GM18951 (cell line): Measurements from ENCODE around the gene EPHA8.

Experiments
- POLR2A ChIP-seq: IDR thresholded peaks from 4 replicates; pipeline ENCODE4 v1.6.1; 2011; ENCODE audit warnings: mild to moderate bottlenecking; ENCODE audit not compliant: insufficient read length, insufficient read depth; ENCODE audit errors: extremely low read depth
- in situ Hi-C: fragments of 300-500 bp; cut with MboI; formaldehyde crosslinking; loops from one replicate; pipeline ENCODE4 v1.12.0; 2022; ENCODE audit warnings: low sequenced_read_pairs, mixed read lengths, inconsistent platforms; ENCODE audit not compliant: unreplicated experiment

Gene EPHA8

DNA sequence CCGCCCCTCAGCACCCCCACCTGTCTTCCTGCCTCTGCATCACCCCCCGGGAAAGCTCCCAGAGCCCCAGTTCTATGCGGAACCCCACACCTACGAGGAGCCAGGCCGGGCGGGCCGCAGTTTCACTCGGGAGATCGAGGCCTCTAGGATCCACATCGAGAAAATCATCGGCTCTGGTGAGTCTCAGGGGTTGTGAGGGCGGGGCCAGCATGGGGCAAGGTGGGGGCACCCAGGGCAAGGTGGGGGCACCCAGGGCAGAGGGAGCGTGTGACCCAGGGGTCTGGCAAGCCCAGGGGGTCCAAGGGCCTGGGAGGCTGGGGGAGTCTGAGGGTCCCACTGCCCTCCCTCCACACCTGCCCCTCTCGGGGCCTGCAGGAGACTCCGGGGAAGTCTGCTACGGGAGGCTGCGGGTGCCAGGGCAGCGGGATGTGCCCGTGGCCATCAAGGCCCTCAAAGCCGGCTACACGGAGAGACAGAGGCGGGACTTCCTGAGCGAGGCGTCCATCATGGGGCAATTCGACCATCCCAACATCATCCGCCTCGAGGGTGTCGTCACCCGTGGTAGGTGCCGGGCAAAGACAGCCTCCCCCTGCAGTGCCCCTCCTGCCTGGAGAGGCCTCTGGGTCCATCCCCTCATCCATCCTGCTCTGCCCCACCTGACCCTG, 34.1 kb downstream of the EPHA8 start:
- in situ Hi-C loops = no loop called here
- TF ChIP-seq POLR2A = no peak

DNA sequence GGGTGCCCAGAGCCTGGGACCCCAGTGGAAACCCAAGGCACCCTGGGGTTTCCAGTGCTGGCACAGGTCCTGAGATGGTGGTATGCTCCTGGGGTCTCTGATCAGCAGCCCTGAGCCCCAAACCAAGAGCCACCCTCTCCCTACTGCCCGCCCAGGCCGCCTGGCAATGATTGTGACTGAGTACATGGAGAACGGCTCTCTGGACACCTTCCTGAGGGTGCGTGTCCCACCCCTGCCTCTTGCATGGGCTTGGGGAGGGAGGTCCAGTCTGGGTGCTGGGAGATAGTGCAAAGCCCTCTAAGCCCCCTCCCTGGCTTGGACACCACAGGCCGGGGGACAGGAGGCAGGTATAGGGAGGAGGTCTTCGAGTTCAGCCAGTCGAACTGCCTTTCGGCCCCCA, 34.7 kb downstream of the EPHA8 start:
- no peak for TF ChIP-seq POLR2A
- in situ Hi-C loops = no loop called here

DNA sequence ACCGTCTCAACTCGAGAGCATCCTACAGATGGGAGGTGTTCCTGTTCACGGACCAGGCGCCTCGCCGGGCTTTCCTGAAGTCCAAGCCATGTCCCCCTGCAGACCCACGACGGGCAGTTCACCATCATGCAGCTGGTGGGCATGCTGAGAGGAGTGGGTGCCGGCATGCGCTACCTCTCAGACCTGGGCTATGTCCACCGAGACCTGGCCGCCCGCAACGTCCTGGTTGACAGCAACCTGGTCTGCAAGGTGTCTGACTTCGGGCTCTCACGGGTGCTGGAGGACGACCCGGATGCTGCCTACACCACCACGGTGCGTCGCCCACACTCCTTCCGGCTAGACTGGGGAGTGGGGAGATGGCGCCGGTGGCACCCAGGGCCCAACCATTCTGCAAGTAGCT, 35.4 kb downstream of the EPHA8 start:
- in situ Hi-C loops = no loop called here
- TF ChIP-seq POLR2A = no peak

DNA sequence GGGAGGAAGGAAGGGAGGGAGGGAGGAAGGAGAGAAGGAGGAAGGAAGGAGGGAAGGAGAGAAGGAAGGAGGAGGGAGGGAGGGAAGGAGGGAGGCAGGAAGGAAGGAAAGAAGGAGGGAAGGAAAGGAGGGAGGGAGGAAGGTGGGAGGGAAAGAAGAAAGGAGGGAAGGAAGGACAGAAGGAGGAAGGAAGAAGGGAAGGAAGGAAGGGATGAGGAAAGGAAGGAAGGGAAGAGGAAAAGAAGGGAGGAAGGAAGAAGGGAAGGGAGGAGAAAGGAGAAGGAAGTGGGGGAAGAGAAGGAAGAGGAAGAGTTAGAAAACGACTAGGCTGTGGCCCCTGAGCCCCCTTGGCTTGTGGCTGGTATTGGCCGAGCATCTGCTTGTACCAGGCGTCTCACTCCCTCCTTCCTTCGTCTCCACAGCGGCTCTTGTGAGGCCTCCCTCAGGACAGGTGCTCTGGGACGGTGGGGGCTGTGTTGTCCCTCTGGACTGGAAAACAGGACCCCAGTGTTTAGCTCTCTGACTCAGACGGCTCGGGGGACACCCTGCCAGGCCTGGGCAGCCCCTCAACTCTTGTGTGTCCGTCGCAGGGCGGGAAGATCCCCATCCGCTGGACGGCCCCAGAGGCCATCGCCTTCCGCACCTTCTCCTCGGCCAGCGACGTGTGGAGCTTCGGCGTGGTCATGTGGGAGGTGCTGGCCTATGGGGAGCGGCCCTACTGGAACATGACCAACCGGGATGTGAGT, 37.0 kb downstream of the EPHA8 start:
- no peak for TF ChIP-seq POLR2A
- in situ Hi-C loops = no loop called here

DNA sequence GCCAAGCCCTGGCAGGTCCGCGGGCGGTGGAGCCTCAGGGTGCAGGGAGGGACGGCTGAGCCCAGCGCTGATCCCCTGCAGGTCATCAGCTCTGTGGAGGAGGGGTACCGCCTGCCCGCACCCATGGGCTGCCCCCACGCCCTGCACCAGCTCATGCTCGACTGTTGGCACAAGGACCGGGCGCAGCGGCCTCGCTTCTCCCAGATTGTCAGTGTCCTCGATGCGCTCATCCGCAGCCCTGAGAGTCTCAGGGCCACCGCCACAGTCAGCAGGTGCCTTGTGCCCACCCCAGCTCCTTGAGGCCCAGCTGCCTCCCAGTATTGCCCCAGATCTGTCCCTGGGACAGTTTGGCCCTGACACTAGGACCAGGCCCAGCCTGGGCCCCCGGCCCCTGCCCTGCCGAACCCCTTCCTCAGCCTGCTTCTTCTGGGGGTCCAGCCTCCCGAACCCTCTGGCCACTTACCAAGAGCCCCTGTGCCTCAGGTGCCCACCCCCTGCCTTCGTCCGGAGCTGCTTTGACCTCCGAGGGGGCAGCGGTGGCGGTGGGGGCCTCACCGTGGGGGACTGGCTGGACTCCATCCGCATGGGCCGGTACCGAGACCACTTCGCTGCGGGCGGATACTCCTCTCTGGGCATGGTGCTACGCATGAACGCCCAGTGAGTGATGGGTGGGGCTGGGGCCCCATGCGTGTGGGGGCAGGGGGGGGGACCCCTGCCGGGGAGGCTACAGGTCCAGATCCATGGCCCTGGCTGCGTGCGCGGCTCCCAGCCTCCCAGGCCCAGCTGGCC, 37.7 kb downstream of the EPHA8 start:
- TF ChIP-seq POLR2A = no peak
- in situ Hi-C loops = no loop called here

DNA sequence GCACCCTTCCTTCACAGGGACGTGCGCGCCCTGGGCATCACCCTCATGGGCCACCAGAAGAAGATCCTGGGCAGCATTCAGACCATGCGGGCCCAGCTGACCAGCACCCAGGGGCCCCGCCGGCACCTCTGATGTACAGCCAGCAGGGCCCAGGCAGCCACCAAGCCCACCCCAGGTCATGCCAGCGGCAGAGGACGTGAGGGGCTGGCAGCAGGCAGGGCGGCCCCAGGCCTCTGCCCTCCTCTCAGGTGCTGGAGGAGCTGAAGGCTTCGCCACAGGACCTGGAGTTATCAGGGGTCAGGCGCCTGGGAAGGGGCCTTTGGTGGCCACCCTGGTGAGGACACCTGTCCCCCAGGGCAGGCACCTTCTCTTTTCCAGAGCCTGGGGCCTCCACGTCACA, 38.3 kb downstream of the EPHA8 start:
- no peak for TF ChIP-seq POLR2A
- in situ Hi-C loops = no loop called here

DNA sequence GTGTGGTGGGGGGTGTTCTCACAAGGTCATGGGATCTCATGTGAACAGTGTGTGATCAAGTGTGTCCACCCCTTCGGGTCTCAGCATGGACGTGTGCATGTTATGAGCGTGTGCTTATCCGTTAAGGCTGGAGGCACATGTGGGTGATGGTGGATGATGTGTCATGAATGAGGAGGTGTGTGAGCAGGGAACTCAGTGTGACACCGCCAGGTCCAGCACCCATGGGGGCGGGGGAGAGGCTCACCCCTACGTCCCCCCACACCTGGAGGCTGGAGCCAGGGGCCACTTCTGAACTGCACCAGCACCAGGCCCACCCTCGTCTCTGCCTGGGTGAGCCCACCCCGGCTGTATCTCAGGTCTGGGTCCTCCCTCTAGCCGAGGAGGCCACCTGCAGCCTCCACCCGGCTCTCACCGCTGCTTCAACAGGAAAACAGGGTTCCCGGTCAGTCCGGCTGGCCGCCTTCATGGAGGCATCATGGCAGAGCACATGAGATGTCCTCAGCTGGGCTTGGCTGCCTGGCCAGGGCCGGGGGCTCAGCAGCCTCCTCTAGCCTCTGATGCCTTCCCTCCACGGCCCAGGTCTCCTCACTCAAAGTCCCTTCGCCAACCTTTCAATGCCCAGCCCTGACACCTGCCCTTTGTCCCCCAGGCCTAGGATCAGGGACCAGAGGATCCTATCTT, 38.9 kb downstream of the EPHA8 start:
- no peak for TF ChIP-seq POLR2A
- in situ Hi-C loops = no loop called here

DNA sequence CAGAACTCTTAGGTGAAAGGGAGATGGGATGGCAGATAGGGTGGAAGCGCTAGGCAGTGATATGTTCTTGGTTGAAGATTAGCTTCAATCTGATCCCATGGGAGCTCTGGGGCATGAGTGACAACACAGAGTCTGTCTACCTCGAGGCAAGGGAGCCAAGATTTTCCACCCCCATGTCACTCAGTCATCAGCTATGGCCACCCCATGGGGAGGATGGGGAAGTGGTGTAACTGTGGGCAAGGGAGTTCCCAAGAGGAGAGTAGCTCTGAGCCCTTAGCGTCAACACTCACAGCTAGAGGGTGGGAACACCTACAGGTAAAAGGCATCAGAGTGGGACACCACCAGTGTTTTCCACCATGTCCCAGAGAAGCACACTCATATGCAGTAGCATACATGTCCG, 42.9 kb downstream of the EPHA8 start:
- TF ChIP-seq POLR2A = no peak
- in situ Hi-C loops = no loop called here

DNA sequence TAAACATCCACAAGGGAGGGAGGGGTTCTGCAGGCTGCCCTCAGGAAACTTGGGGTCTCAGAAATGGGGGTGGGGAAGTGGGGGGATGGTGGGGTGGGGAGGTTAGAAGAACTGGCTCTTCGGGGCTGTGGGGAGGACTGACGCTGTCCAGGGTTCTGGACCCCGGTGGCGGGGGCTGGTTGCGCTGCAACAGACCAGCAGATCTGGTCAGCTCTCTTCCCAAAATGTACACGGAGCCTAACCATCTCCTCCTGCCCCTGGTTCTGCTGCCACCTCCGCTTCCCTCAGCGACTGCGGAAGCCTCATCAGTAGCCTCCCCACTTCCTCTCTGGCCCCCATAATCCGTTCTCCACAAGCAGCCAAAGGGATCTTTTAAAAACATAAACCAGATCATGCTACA, 43.9 kb downstream of the EPHA8 start:
- in situ Hi-C loops = no loop called here
- no peak for TF ChIP-seq POLR2A

DNA sequence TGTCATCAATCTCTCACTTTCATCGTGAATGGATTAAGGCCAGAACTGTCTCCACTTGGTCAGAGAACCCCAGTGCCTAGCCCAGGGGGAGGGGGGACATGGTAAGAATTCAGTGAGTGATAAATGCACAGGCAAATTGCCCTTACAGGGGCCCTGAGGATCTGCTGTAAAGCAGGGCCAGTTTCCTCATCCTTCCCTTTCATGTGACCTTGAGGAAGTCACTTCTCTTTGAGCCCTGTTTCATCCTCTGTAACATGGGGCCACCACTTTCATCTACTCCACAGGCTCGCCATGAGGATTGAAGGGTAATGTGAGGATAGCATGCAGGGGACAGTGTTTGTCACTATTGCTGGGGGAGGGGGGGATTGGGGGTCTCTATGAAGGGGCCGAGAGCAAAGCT, 45.1 kb downstream of the EPHA8 start:
- in situ Hi-C loops = no loop called here
- TF ChIP-seq POLR2A = no peak

DNA sequence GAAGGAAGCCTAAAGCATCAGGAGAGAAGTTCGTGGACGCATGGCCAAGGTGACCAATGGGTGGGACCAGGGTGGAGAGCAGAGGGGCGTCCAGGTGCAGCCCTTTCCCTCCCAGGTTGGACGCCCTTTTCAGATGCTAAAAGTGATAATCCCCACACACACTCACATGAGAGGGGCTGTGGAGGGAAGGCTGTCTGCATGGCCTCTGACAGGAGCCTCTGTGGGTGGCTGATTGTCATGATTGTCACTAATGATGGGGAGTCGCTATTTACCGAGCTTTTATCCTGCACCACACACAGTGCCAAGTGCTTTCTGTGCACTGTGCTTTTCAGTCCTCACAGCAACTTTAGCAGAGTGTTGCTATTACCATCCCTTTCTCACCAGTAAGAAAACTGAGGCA, 46.0 kb downstream of the EPHA8 start:
- in situ Hi-C loops = no loop called here
- TF ChIP-seq POLR2A = no peak

DNA sequence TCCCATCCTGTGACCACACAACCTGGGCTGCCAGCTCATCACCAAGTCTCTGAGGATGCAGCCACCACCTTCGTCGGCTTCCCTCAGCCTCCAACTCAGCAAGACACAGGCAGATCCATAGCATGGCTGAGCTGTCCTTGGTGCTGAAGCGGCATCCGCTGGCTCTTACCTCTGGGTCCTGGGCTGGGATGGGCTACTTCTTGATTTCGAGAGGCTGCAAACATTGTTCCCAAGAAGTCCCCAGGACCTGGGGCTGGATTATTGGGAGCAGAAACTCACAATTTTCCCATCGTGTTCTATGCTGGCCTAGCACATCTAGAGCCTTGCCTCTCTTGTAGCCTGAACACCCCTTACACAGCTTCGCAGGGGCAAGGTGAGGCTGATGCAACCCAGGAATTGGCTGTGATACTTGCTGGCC, 48.2 kb downstream of the EPHA8 start:
- in situ Hi-C loops = no loop called here
- TF ChIP-seq POLR2A = no peak
